Suprapubic skin (tissue), 3 donors: ENCODE data around the gene KPNA3.

ENCODE experiments used
- CTCF ChIP-seq, 2 donors: fragments of 200-600 bp in 1 of 2; fragments of 450-650 bp in 1 of 2; sonication (generic) in 1 of 2; IDR thresholded peaks; one replicate each; pipeline ENCODE4 v1.5.1; 2016 to 2019; ENCODE audit warnings: antibody characterized with exemption in 2 of 2, mild to moderate bottlenecking in 1 of 2, moderate library complexity in 1 of 2
- EP300 ChIP-seq: sonication (generic); formaldehyde crosslinking; IDR thresholded peaks from one replicate; pipeline ENCODE4 v1.6.1; 2017; ENCODE audit warnings: antibody characterized with exemption
- POLR2A ChIP-seq, 2 donors: fragments of 450-650 bp; IDR thresholded peaks; one replicate each; pipeline ENCODE4 v1.6.1; 2017; ENCODE audit warnings: antibody characterized with exemption in 2 of 2, mild to moderate bottlenecking in 2 of 2, moderate library complexity in 2 of 2

- TF ChIP-seq CTCF (IDR thresholded peaks at IDR 0.05), result no peak
- no peak for TF ChIP-seq POLR2A (IDR thresholded peaks at IDR 0.05)
- no peak for TF ChIP-seq EP300
Measured at GRCh38 chr13:49838989-49839388, 46.5 kb upstream of the KPNA3 start.
